ENCODE measurements around the gene SETD4. TPM values are rescaled to one million over a fixed set of nuclear protein-coding genes. Genes with fewer than 3 reads are reported as not detected.
"Not testable (repeated sequence)": the region's sequence is repeated elsewhere in the genome, so short reads cannot be mapped to it uniquely, and the experiment has no call there.

The SETD4 gene
- total RNA-seq, 1 donor from 2014 or later, result 15.7 TPM

DNA sequence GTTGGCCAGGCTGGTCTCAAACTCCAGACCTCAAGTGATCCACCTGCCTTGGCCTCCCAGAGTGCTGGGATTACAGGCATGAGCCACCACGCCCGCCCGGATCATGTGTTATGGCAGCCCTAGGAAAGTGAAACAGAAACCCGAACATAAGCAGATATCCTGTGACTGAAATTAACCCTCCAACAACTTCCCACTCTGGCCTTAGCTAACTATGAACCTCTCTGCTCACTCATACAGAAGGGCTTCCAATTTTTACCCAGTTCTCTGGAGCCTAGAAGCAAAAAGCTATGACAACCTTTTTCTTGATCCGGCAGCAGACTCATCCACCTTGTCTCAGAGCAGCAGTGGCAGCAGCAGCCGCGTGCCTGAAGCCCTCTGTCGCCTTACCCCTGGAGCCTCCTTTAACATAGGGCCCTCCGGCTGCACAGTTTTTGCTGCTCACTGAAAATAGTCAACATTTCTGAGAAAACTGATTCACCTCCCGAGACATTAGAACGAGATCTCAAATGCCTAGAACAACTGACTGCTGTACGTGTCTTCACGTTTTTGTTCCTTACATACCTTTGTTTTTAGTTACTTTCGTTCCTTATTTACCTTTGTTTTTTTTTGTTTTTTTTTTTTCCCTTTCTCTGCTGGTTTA is 18.8 kb upstream of the SETD4 start:
- TF ChIP-seq, protein P1, sequence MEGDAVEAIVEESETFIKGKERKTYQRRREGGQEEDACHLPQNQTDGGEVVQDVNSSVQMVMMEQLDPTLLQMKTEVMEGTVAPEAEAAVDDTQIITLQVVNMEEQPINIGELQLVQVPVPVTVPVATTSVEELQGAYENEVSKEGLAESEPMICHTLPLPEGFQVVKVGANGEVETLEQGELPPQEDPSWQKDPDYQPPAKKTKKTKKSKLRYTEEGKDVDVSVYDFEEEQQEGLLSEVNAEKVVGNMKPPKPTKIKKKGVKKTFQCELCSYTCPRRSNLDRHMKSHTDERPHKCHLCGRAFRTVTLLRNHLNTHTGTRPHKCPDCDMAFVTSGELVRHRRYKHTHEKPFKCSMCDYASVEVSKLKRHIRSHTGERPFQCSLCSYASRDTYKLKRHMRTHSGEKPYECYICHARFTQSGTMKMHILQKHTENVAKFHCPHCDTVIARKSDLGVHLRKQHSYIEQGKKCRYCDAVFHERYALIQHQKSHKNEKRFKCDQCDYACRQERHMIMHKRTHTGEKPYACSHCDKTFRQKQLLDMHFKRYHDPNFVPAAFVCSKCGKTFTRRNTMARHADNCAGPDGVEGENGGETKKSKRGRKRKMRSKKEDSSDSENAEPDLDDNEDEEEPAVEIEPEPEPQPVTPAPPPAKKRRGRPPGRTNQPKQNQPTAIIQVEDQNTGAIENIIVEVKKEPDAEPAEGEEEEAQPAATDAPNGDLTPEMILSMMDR (IDR thresholded peaks at IDR 0.05; ENCODE audit: unreplicated experiment), result no peak
- Mint-ChIP-seq H3K4me1 (ENCODE audit: unreplicated experiment) (peaks cover 5% of the 10 kb centered on the region), H3K27me3 (ENCODE audit: unreplicated experiment) (peaks cover 3% of the 10 kb centered on the region), H3K9me3 (ENCODE audit: unreplicated experiment) (no peaks in the 10 kb centered on the region), H3K4me3 (ENCODE audit: unreplicated experiment) (no peak overlapping the region), H3K27ac (ENCODE audit: unreplicated experiment) (no peak overlapping the region), H3K36me3 (ENCODE audit: low read depth, unreplicated experiment) (no peaks in the 10 kb centered on the region)
- no peak for DNase-seq (ENCODE audit: low spot score)

DNA sequence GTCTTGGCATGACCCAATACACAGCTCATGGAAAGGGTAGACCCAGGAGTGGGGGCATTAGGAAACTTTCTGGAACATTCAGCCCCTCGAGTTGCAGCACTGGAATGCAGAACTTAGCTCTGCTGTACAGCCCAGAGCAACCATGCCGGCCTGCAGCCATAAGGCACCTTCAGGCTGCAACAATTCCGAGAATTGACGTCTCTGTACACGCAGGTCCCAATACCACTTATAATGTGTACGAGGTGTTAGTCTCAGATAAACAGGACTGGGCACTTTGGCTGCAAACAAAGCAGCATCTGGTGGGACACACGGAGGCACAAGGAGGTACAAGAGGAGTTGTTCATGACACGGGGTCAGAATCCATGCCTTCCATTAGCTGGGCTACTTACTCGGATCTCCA is 17.4 kb upstream of the SETD4 start:
- peaks cover 5% of the 10 kb centered on the region for H3K4me1 Mint-ChIP-seq (ENCODE audit: unreplicated experiment)
- DNase-seq (ENCODE audit: low spot score), result no peak

DNA sequence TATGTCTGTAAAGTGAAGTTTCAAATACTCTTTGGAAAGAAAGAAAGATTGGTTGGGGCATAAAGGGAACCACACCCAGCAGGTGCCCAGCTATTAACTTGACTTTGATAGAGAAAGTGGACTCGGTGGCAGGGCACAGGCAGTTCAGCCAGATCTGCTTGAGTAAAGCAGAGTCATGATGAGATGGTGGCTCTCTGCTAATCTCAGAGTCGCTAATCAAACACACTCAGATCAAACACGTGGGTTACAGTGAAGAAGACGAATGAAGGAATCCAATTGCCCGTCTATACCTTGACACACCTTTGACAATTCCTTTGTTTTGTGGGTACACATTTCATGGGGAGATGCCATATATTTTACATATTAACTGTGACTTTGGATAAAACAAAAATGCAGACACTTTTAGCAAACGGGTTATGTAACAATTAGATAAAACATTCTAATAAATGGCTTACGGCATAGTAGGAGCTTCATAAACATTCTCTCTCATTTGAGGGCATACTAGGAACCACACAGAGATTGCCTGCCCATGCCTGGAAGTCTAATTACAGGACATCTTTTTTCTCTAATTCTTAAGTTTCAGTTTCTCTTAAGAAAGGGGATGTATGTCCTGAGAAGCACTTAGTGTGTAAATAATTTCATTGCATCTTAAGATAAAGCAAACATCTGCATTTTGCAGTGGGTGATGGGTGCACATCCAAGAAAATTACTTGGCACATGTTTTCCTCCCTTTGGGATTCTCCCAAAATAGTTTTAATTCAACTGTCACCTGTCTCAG is 16.7 kb upstream of the SETD4 start:
- peaks cover 3% of the 10 kb centered on the region for H3K27me3 Mint-ChIP-seq (ENCODE audit: unreplicated experiment)
- H3K27ac Mint-ChIP-seq (ENCODE audit: unreplicated experiment), result no peak overlapping the region
- H3K4me1 Mint-ChIP-seq (ENCODE audit: unreplicated experiment), result peaks cover 5% of the 10 kb centered on the region
- no peak for DNase-seq (ENCODE audit: low spot score)
- H3K36me3 Mint-ChIP-seq (ENCODE audit: low read depth, unreplicated experiment), result no peaks in the 10 kb centered on the region
- H3K4me3 Mint-ChIP-seq (ENCODE audit: unreplicated experiment), result no peak overlapping the region
- no peaks in the 10 kb centered on the region for H3K9me3 Mint-ChIP-seq (ENCODE audit: unreplicated experiment)
- TF ChIP-seq, protein P1 (IDR thresholded peaks at IDR 0.05; ENCODE audit: unreplicated experiment), result no peak

More for the DNA sequence above, 17.4 kb upstream of the SETD4 start:
- no peaks in the 10 kb centered on the region for H3K9me3 Mint-ChIP-seq (ENCODE audit: unreplicated experiment)
- H3K36me3 Mint-ChIP-seq (ENCODE audit: low read depth, unreplicated experiment), result no peaks in the 10 kb centered on the region
- no peak overlapping the region for H3K27ac Mint-ChIP-seq (ENCODE audit: unreplicated experiment)
- TF ChIP-seq, protein P1 (IDR thresholded peaks at IDR 0.05; ENCODE audit: unreplicated experiment), result no peak
- H3K27me3 Mint-ChIP-seq (ENCODE audit: unreplicated experiment), result peaks cover 3% of the 10 kb centered on the region
- H3K4me3 Mint-ChIP-seq (ENCODE audit: unreplicated experiment), result no peak overlapping the region

DNA sequence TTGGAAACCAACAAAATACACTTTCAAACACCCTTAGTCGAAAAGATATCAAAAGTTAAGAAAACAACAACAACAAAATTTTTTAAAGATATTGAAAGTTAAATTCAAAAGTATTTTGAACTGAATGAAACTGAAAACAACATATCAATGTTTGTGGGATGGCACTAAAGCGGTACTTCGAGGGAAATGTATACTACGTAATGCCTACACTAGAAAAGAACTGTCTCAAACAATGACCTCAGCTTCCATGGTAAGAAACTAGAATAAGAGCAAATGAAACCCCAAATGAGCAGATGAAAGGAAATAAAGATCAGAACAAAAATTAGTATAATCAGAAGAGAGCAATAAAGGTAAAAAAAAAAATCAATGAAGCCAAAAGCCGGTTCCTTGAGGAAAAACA is 15.6 kb upstream of the SETD4 start:
- H3K4me1 Mint-ChIP-seq (ENCODE audit: unreplicated experiment), result peaks cover 5% of the 10 kb centered on the region
- peaks cover 2% of the 10 kb centered on the region for H3K27me3 Mint-ChIP-seq (ENCODE audit: unreplicated experiment)
- TF ChIP-seq, protein P1 (IDR thresholded peaks at IDR 0.05; ENCODE audit: unreplicated experiment), result no peak
- H3K27ac Mint-ChIP-seq (ENCODE audit: unreplicated experiment), result no peak overlapping the region
- no peaks in the 10 kb centered on the region for H3K9me3 Mint-ChIP-seq (ENCODE audit: unreplicated experiment)
- no peak for DNase-seq (ENCODE audit: low spot score)
- H3K4me3 Mint-ChIP-seq (ENCODE audit: unreplicated experiment), result no peak overlapping the region
- peaks cover 3% of the 10 kb centered on the region for H3K36me3 Mint-ChIP-seq (ENCODE audit: low read depth, unreplicated experiment)

DNA sequence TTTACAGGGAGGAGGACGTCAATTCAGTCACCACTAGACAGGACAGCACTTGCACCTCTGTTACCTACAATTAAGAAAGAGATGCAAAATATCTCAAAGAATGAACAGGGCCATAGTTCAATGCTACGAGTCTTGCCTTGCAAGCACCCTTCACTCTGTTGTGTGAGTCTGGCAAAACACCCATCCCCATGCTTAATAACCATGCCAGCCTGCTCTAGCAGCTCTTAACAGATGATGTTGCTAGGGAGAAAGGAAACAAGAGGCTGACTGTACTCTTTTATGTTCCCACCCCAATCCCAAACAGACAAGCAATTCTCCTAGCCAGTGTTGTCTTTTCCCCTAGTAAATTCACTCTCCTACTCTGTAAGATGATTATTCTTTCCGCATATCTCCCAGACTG is 14.8 kb upstream of the SETD4 start:
- Mint-ChIP-seq H3K27ac (ENCODE audit: unreplicated experiment) (no peak overlapping the region), H3K27me3 (ENCODE audit: unreplicated experiment) (peaks cover 2% of the 10 kb centered on the region), H3K4me3 (ENCODE audit: unreplicated experiment) (no peak overlapping the region), H3K36me3 (ENCODE audit: low read depth, unreplicated experiment) (peaks cover 3% of the 10 kb centered on the region), H3K9me3 (ENCODE audit: unreplicated experiment) (no peaks in the 10 kb centered on the region), H3K4me1 (ENCODE audit: unreplicated experiment) (peaks cover 5% of the 10 kb centered on the region)
- no peak for DNase-seq (ENCODE audit: low spot score)
- TF ChIP-seq, protein P1 (IDR thresholded peaks at IDR 0.05; ENCODE audit: unreplicated experiment), result no peak

DNA sequence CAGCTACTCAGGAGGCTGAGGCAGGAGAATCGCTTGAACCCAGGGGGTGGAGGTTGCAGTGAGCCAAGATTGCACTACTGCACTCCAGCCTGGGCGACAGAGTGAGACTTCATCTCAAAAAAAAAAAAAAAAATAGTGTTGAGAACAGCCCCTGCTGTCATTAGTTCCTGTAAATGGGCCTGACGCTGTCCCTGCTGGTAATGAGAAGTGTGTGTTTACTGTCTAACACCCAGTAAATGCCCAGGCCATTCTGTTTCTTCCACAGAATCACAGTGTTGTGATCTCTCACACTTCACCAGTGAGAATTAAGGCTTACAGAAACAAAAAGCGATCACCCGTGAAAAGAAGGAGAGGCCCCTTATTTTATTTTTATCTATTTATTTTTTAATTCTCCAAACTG is 13.6 kb upstream of the SETD4 start:
- not testable (repeated sequence) for H3K4me1 Mint-ChIP-seq (ENCODE audit: unreplicated experiment); H3K27me3 Mint-ChIP-seq (ENCODE audit: unreplicated experiment); H3K9me3 Mint-ChIP-seq (ENCODE audit: unreplicated experiment); H3K4me3 Mint-ChIP-seq (ENCODE audit: unreplicated experiment); DNase-seq (ENCODE audit: low spot score); H3K27ac Mint-ChIP-seq (ENCODE audit: unreplicated experiment)
- peaks cover 10% of the 10 kb centered on the region for H3K36me3 Mint-ChIP-seq (ENCODE audit: low read depth, unreplicated experiment)

Data from endothelial cell (in vitro differentiated cells).